ENCODE results near the gene ZMYND8. TPM values are rescaled to one million over a fixed set of nuclear protein-coding genes. Genes with fewer than 3 reads are reported as not detected.

ZMYND8 gene
- total RNA-seq, 1 experiment from 2014 or later: 29.0 TPM

DNA sequence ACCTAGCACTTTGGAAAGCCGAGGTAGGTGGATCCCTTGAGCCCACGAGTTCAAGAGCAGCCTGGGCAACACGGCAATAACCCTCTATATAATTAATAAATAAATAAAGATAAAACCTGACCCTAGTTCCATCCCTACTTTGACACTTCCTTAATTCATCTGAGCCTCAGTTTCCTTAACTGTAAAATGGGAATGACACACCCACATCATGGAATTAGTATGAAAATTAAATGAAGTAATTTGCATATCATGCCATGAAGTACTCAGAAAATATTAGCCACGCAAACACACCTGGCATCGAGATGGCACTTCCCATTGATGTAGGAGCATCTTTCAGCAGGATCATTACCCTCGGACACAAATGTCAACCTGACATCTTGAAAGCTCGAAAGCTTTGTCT is 19.1 kb downstream of the ZMYND8 start:
- ChIA-PET RAD21 (ENCODE audit: low non-redundant PET in 1 of 2, low total read pairs in 2 of 2, uncharacterized antibody in 2 of 2, unreplicated experiment in 2 of 2) (no interaction called here), POLR2A (no interaction called here), CTCF (no interaction called here)
- Histone ChIP-seq H3K4me3 (replicated peaks in 1 of 2; ENCODE audit: low read depth in 1 of 2, low read length in 2 of 2) (no peak overlapping the region), H3K9ac (ENCODE audit: low read length) (no peak overlapping the region), H3K9me3 (ENCODE audit: control insufficient read depth in 1 of 2, insufficient read depth in 1 of 2, low read depth in 1 of 2, low read length in 2 of 2) (no peaks in the 10 kb centered on the region), H3K27ac (ENCODE audit: low read depth, low read length) (no peak overlapping the region), H3K79me2 (ENCODE audit: insufficient read depth, low read length) (peaks cover 61% of the 10 kb centered on the region), H3K36me3 (ENCODE audit: control insufficient read depth in 1 of 2, insufficient read depth in 2 of 2, low read length in 2 of 2) (peaks cover 0 to 2% of the 10 kb centered on the region in 2 experiments; a peak in 1 of 4 replicates), H4K20me1 (ENCODE audit: insufficient read depth) (no peaks in the 10 kb centered on the region), H3K4me1 (ENCODE audit: control insufficient read depth in 1 of 2, insufficient read depth in 2 of 2, low read length in 2 of 2) (peaks cover 58 to 68% of the 10 kb centered on the region in 2 experiments), H2AFZ (ENCODE audit: low read depth, low read length, poor library complexity, severe bottlenecking) (no peak overlapping the region), H3K9me2 (ENCODE audit: insufficient read depth) (no peaks in the 10 kb centered on the region), H3K4me2 (ENCODE audit: low read length) (no peak overlapping the region), H3K27me3 (ENCODE audit: insufficient read depth, low read length) (no peaks in the 10 kb centered on the region)
- intact Hi-C loops (cut with micrococcal nuclease): no loop called here
- TF ChIP-seq RAD21 (IDR thresholded peaks at IDR 0.05; ENCODE audit: low read depth): no peak
- no peak for TF ChIP-seq CBX3 (IDR thresholded peaks at IDR 0.05; ENCODE audit: low read depth)
- no peak for TF ChIP-seq ELF1 (IDR thresholded peaks at IDR 0.05; ENCODE audit: borderline replicate concordance, low read depth)
- no peak for TF ChIP-seq EGR1 (IDR thresholded peaks at IDR 0.05; ENCODE audit: low read depth)
- TF ChIP-seq, protein P1, sequence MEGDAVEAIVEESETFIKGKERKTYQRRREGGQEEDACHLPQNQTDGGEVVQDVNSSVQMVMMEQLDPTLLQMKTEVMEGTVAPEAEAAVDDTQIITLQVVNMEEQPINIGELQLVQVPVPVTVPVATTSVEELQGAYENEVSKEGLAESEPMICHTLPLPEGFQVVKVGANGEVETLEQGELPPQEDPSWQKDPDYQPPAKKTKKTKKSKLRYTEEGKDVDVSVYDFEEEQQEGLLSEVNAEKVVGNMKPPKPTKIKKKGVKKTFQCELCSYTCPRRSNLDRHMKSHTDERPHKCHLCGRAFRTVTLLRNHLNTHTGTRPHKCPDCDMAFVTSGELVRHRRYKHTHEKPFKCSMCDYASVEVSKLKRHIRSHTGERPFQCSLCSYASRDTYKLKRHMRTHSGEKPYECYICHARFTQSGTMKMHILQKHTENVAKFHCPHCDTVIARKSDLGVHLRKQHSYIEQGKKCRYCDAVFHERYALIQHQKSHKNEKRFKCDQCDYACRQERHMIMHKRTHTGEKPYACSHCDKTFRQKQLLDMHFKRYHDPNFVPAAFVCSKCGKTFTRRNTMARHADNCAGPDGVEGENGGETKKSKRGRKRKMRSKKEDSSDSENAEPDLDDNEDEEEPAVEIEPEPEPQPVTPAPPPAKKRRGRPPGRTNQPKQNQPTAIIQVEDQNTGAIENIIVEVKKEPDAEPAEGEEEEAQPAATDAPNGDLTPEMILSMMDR (IDR thresholded peaks at IDR 0.05 in 2 of 3, conservative IDR thresholded peaks at IDR 0.05 in 1 of 3; ENCODE audit: borderline replicate concordance in 1 of 3, insufficient read depth in 1 of 3, low read depth in 2 of 3, low read length in 2 of 3): no peak
- no TSS peak for BruUV-seq (replicated peaks)
- no peak for ATAC-seq
- no peak for DNase-seq (ENCODE audit: low read depth, low spot score)

DNA sequence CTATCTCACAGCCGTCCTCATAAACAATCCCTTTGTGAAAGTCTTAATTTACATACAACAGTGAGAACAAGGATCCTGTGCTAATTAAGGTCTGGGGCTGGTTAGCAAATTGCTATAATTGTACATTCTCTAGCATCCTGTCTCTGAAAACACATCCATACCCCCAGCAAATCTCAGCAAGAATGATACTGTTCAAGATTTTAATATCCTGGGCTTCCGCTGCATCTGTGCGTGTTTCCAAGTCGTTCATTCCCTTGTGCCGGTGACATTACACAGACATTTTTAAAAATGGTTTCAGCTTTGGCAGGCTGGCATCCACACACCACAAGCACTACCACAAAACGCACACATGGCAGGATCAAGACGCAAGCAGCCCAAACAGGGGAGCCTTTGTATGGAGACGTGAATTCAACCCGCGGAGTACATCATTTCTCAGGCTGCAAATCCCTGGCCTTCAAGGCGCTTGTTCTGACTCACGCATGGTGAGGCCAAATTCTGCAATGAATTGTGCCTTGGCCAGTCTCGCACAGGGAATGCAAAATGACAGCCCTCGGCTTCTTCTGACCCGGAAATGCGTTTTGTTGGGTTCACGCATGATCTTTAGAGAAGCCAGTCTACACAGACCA is 20.3 kb downstream of the ZMYND8 start:
- H3K9me2 ChIP-seq (ENCODE audit: insufficient read depth): no peaks in the 10 kb centered on the region
- H3K9ac ChIP-seq (ENCODE audit: low read length): 0 out of 2 replicates have a peak overlapping the region, but pooled peaks have one; percentile 13
- H3K4me3 ChIP-seq (replicated peaks in 1 of 2; ENCODE audit: low read depth in 1 of 2, low read length in 2 of 2): no peak overlapping the region
- RAD21 ChIA-PET (ENCODE audit: low non-redundant PET in 1 of 2, low total read pairs in 2 of 2, uncharacterized antibody in 2 of 2, unreplicated experiment in 2 of 2): no interaction called here
- no peaks in the 10 kb centered on the region for H3K27me3 ChIP-seq (ENCODE audit: insufficient read depth, low read length)
- H3K4me2 ChIP-seq (ENCODE audit: low read length): no peak overlapping the region
- BruUV-seq (replicated peaks): no TSS peak
- no peaks in the 10 kb centered on the region for H3K9me3 ChIP-seq (ENCODE audit: control insufficient read depth in 1 of 2, insufficient read depth in 1 of 2, low read depth in 1 of 2, low read length in 2 of 2)
- CTCF ChIA-PET: no interaction called here
- no peak overlapping the region for H2AFZ ChIP-seq (ENCODE audit: low read depth, low read length, poor library complexity, severe bottlenecking)
- intact Hi-C loops (cut with micrococcal nuclease): no loop called here
- H3K27ac ChIP-seq (ENCODE audit: low read depth, low read length): no peak overlapping the region
- H4K20me1 ChIP-seq (ENCODE audit: insufficient read depth): no peaks in the 10 kb centered on the region
- H3K79me2 ChIP-seq (ENCODE audit: insufficient read depth, low read length): peaks cover 64% of the 10 kb centered on the region
- POLR2A ChIA-PET: no interaction called here
- peaks cover 0 to 2% of the 10 kb centered on the region in 2 experiments; a peak in 1 of 4 replicates for H3K36me3 ChIP-seq (ENCODE audit: control insufficient read depth in 1 of 2, insufficient read depth in 2 of 2, low read length in 2 of 2)
- H3K4me1 ChIP-seq (ENCODE audit: control insufficient read depth in 1 of 2, insufficient read depth in 2 of 2, low read length in 2 of 2): peaks cover 67 to 77% of the 10 kb centered on the region in 2 experiments
- DNase-seq (ENCODE audit: low read depth, low spot score) (no peak), ATAC-seq (no peak)
- TF ChIP-seq, protein P2, sequence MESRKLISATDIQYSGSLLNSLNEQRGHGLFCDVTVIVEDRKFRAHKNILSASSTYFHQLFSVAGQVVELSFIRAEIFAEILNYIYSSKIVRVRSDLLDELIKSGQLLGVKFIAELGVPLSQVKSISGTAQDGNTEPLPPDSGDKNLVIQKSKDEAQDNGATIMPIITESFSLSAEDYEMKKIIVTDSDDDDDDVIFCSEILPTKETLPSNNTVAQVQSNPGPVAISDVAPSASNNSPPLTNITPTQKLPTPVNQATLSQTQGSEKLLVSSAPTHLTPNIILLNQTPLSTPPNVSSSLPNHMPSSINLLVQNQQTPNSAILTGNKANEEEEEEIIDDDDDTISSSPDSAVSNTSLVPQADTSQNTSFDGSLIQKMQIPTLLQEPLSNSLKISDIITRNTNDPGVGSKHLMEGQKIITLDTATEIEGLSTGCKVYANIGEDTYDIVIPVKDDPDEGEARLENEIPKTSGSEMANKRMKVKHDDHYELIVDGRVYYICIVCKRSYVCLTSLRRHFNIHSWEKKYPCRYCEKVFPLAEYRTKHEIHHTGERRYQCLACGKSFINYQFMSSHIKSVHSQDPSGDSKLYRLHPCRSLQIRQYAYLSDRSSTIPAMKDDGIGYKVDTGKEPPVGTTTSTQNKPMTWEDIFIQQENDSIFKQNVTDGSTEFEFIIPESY (IDR thresholded peaks at IDR 0.05; ENCODE audit: extremely low read depth, insufficient replicate concordance, low read length): no peak
- TF ChIP-seq ZNF274 (IDR thresholded peaks at IDR 0.05; ENCODE audit: low read depth, low read length): no peak
- TF ChIP-seq ELF1 (IDR thresholded peaks at IDR 0.05; ENCODE audit: borderline replicate concordance, low read depth): no peak
- no peak for TF ChIP-seq SRF (IDR thresholded peaks at IDR 0.05; ENCODE audit: low read depth)
- TF ChIP-seq RAD21 (IDR thresholded peaks at IDR 0.05; ENCODE audit: low read depth): no peak
- no peak for TF ChIP-seq ZFX (IDR thresholded peaks at IDR 0.05)
- TF ChIP-seq, protein P3, sequence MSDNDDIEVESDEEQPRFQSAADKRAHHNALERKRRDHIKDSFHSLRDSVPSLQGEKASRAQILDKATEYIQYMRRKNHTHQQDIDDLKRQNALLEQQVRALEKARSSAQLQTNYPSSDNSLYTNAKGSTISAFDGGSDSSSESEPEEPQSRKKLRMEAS (IDR thresholded peaks at IDR 0.05): no peak
- TF ChIP-seq SIN3A (IDR thresholded peaks at IDR 0.05; ENCODE audit: low read depth): no peak
- no peak for TF ChIP-seq EZH2 (IDR thresholded peaks at IDR 0.05)

Measured in HCT116 (cell line).